GM19463 (cell line): ENCODE measurements around the gene MAST1.
"Not testable (repeated sequence)": the region's sequence is repeated elsewhere in the genome, so short reads cannot be mapped to it uniquely, and the experiment has no call there.

Source experiments
- ATAC-seq: cut with Tn5 transposase; IDR thresholded peaks from one replicate; pipeline ENCODE4 v1.9.1; 2021; ENCODE audit warnings: mild to moderate bottlenecking, moderate library complexity; ENCODE audit not compliant: unreplicated experiment

Gene MAST1

GRCh38 chr19:12888006-12888603 lies 49.8 kb downstream of the MAST1 start:
- no peak for ATAC-seq

DNA sequence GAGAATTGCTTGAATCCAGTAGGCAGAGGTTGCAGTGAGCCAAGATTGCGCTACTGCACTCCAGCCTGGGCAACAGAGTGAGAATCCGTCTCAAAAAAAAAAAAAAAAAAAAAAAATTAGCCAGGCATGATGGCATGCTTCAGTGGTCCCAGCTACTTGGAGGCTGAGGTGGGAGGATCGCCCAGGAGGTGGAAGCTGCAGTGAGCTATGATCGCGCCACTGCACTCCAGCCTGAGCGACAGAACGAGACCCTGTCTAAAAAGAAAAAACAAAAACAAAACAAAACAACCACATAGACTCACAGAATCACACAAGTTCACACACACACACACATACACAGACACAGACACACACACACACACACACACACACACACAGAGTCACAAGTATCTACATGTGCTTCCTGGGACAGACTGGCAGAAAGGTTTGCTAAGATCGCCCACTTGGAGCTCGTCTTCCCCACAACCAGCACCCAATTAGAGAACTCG lies 52.0 kb downstream of the MAST1 start:
- ATAC-seq: not testable (repeated sequence)

DNA sequence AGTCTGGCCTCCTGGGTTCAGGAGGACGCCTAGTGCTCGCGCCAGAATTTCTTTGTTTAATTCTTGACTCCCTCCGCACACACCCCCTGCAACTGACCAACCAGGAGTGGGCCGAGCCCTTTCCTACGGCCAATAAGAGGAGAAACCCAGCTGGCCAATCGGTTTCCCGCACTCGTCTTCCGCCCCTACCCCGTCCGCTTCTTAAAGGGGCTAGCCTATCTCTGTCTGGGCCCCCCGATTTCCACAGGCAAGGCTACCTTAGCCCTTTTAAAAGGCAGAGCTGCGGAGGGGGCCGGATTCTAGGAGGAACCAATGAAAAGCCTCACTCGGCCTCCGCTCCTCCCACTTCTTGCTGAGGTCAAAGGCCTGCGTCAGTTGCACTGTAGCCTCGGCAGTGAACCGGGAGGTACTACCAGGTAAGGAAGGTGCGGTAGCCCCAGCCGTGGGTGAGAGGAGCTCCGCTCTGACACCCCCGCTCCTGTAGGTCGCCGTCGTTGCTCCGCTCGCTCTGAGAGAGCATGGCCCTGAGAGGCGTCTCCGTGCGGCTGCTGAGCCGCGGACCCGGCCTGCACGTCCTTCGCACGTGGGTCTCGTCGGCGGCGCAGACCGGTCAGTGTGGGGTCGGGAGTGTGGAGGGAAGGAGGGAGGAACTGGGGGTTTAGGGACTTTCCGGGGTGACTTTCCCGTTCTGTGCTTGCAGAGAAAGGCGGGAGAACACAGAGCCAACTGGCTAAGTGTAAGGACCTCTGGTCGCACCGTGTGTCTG lies 52.7 kb downstream of the MAST1 start, which contains the start of gene GCDH:
GCDH (plus strand) TSS at position 374 of the 766 bp plus-strand sequence; CDS start at position 519, 145 bp downstream.
- peak; percentile 97 for ATAC-seq

- no peak for ATAC-seq
Observed at GRCh38 chr19:12891553-12892021, 53.3 kb downstream of the MAST1 start.

DNA sequence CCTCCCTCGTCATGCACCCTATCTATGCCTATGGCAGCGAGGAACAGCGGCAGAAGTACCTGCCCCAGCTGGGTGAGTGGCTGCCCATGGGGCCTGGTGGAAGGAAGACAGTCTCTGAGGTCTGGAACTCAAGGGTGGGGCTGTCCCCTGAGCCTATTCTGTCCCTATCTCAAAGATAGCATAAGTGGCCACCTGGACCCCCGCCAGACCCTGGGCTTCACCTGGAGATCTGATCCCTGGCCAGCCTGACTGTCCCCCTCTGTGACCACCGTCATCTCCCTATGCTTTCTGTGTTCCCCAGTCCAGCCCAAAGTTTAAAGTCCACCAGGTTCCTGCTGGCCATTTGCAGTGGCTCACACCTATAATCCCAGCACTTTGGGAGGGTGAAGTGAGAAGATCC lies 55.3 kb downstream of the MAST1 start:
- ATAC-seq: no peak

DNA sequence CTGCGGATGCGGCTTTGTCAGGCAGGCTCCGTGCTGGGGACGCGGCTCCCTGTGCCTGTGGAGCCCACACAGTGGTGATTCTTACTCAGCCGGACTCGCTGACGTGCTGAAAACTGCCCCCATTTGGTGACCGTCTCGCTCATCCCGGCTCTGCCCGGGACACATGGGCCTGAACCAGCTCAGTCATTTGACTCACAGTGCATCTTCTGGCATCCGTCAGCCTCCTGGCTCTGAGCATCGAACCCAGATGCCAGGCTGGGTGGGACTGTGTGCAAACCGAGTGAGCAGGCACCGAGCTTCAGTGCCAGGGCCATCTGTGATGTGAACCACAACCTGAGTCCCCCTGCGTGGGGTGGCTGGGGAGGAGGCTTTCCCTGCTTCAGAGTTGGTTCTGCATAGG lies 58.1 kb downstream of the MAST1 start:
- no peak for ATAC-seq

DNA sequence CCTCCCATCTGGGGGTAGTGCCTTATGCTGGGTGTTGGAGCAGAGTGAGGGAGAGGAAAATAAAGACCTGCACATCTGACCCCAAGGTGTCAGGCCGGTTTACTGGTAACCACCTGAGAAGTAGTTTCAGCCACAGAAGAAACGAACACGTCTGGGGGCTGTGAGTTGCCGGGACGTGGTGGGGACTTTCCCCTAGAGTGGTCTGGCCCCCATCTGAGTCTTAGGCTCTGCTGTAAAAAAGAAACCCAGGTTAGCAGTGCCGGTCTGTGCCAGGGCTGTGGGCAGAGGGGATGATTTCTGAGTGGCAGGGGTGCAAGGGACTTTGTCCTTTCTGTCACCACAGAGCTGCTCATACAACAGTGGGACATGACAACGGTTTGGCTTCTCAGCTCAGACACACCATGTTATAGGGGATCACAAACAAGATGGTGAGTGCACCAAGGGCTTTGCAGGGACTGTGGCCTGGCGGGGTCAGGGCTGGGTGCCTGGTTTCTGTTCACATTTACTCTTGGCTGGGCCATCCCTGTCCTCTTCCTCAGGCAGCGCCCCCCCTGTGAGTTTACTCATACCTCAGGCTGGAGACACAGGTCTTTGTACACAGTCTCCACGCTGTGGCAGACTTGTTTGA lies 61.7 kb downstream of the MAST1 start:
- ATAC-seq: peak; percentile 77

- no peak for ATAC-seq
Observed at GRCh38 chr19:12907166-12907565, 68.9 kb downstream of the MAST1 start.

DNA sequence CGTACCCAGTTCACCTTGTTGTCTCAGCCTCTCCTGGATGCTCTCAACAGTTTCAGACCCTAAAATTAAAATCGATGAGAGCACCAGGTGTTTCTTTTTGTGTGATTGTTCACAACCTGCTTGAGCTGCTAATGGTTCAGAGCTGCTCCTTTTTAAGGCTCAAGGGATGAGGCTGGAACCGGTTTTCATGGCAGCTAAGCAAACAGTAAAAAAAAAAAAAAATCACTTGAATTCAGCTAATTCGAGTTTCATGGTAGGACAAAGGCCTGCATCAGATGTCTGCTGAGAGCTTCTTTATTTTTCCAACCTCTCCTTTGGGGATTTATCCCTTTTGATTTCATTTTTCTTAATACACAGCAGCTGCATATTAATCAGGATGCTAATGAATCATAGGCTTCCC lies 74.3 kb downstream of the MAST1 start:
- ATAC-seq: no peak

- ATAC-seq: no peak
Observed at GRCh38 chr19:12913011-12913561, 74.8 kb downstream of the MAST1 start.

GRCh38 chr19:12913851-12914690 lies 75.8 kb downstream of the MAST1 start:
- ATAC-seq: no peak

GRCh38 chr19:12915860-12916259 lies 77.5 kb downstream of the MAST1 start:
- ATAC-seq: not testable (repeated sequence)

DNA sequence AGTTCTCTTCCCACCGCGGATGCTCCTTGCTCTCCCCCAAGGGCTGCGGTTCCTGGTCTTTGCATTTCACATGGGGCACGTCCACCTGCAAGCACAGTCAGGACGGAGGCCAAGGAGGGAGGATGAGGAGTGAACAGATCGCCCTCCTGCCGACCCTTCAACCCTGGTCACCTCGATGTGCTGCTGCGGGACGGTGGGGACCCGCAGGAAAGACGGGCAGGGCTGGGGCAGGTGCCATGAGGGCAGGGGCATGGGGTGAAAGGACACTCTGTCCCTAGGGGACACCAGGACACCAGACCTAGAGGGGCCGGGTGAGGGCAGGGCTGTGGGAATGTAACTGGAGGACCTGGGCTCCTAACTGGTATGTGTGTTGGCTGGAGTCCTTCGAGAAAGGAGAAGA lies 79.9 kb downstream of the MAST1 start:
- ATAC-seq: no peak

GRCh38 chr19:12921047-12921446 lies 82.7 kb downstream of the MAST1 start:
- no peak for ATAC-seq

- ATAC-seq: no peak
Observed at GRCh38 chr19:12922959-12923358, 84.6 kb downstream of the MAST1 start.
